ENCODE measurements around the gene SCAMP4.

DNA sequence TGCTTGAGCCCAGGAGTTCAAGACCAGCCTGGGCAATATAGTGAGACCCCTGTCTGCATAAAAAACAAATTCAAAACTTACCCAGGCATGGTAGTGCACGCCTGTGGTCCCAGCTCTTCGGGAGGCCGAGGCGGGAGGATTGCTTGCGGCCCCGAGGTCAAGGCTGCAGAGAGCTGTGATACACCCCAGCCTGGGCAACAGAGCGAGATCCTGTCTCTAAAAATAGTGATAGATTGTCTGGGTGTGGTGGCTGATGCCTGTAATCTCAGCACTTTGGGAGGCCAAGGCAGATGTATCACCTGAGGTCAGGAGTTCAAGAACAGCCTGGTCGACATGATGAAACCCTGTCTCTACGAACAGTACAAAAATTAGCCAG lies 37.9 kb upstream of the SCAMP4 start:
- no peak for TF ChIP-seq FOSL1 (IDR thresholded peaks at IDR 0.05; ENCODE audit: low read depth)
- TF ChIP-seq, protein P1, sequence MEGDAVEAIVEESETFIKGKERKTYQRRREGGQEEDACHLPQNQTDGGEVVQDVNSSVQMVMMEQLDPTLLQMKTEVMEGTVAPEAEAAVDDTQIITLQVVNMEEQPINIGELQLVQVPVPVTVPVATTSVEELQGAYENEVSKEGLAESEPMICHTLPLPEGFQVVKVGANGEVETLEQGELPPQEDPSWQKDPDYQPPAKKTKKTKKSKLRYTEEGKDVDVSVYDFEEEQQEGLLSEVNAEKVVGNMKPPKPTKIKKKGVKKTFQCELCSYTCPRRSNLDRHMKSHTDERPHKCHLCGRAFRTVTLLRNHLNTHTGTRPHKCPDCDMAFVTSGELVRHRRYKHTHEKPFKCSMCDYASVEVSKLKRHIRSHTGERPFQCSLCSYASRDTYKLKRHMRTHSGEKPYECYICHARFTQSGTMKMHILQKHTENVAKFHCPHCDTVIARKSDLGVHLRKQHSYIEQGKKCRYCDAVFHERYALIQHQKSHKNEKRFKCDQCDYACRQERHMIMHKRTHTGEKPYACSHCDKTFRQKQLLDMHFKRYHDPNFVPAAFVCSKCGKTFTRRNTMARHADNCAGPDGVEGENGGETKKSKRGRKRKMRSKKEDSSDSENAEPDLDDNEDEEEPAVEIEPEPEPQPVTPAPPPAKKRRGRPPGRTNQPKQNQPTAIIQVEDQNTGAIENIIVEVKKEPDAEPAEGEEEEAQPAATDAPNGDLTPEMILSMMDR (IDR thresholded peaks at IDR 0.05 in 2 of 3, conservative IDR thresholded peaks at IDR 0.05 in 1 of 3; ENCODE audit: borderline replicate concordance in 1 of 3, insufficient read depth in 1 of 3, low read depth in 2 of 3, low read length in 2 of 3): no peak

Data from HCT116 (cell line).